Neutrophil (primary cell): ENCODE data around the gene ZNF385C.

Experiments
- H3K27ac ChIP-seq: fragments of 200-600 bp; sonication (generic); 2 replicates; pipeline ENCODE4 v1.5.1; 2016; ENCODE audit warnings: mild to moderate bottlenecking, moderate library complexity
- H3K27me3 ChIP-seq: fragments of 200-600 bp; sonication (generic); 2 replicates; pipeline ENCODE4 v1.6.0; 2016; ENCODE audit warnings: mild to moderate bottlenecking
- H3K36me3 ChIP-seq: fragments of 200-600 bp; sonication (generic); 2 replicates; pipeline ENCODE4 v1.5.1; 2017
- H3K4me1 ChIP-seq, 2 experiments: fragments of 200-600 bp in 1 of 2; sonication (generic) in 1 of 2; 1 replicate in 1 of 2; 2 replicates in 1 of 2; pipeline versions ENCODE4 v1.5.1 to v1.6.1; 2013 to 2016; ENCODE audit warnings: low read depth in 1 of 2, low read length in 1 of 2, mild to moderate bottlenecking in 1 of 2, moderate library complexity in 1 of 2; ENCODE audit not compliant: control insufficient read depth in 1 of 2, insufficient read depth in 1 of 2
- H3K4me3 ChIP-seq, 2 experiments: fragments of 200-600 bp in 1 of 2; sonication (generic) in 1 of 2; 1 replicate in 1 of 2; 2 replicates in 1 of 2; pipeline ENCODE4 v1.5.1; 2013 to 2016; ENCODE audit warnings: low read depth in 1 of 2, low read length in 1 of 2, mild to moderate bottlenecking in 1 of 2, moderate library complexity in 1 of 2
- H3K9me3 ChIP-seq: fragments of 200-600 bp; sonication (generic); 2 replicates; pipeline ENCODE4 v1.5.1; 2016
- TF ChIP-seq, protein P1 (sequence below): fragments of 200-600 bp; sonication (generic); IDR thresholded peaks from 2 replicates; pipeline ENCODE4 v1.5.1; 2016; ENCODE audit warnings: antibody characterized with exemption

Gene ZNF385C

DNA sequence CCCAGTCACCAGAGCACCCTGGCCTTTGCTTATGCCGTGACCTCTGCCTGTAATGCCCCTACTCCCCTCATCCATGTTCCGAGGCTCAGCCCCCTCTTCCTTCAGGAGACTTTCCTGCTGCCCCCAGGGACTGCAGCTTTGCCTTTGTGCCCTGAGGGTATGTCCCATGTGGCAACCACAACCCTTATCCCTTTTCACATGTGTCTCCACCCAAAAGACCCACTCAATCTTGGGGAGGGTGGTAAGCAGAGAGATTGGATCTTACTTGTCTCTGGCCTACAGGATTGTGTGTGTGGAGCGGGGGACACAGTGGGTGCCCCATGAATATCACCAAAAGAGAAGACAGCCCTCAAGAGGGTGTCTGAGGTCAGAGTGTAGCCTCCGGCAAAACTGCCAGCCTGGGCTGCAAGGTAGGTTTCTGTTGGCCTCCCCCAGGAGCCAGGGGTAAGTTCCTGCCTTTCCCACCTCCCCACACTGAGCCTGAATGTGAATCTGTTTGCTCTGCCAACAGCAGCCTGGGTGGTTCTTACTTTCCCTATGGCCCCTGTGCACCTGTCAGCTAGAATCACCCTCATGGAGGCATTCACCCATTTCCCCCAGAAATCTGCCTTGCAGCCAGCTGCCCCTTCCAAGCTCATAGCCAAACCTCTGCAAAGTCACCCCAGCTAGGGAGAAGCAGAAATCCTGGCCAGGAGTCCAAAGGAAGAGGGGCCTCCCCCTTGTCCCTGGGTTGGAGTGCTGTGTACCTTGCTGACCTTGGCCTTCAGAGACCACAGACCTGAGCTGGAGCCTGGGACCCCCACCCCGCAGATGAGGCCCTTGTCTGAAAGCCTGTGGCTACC is 36.4 kb downstream of the ZNF385C start:
- Histone ChIP-seq H3K4me1 (no peaks in the 10 kb centered on the region), H3K36me3 (no peaks in the 10 kb centered on the region)
- TF ChIP-seq, protein P1, sequence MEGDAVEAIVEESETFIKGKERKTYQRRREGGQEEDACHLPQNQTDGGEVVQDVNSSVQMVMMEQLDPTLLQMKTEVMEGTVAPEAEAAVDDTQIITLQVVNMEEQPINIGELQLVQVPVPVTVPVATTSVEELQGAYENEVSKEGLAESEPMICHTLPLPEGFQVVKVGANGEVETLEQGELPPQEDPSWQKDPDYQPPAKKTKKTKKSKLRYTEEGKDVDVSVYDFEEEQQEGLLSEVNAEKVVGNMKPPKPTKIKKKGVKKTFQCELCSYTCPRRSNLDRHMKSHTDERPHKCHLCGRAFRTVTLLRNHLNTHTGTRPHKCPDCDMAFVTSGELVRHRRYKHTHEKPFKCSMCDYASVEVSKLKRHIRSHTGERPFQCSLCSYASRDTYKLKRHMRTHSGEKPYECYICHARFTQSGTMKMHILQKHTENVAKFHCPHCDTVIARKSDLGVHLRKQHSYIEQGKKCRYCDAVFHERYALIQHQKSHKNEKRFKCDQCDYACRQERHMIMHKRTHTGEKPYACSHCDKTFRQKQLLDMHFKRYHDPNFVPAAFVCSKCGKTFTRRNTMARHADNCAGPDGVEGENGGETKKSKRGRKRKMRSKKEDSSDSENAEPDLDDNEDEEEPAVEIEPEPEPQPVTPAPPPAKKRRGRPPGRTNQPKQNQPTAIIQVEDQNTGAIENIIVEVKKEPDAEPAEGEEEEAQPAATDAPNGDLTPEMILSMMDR, result no peak

DNA sequence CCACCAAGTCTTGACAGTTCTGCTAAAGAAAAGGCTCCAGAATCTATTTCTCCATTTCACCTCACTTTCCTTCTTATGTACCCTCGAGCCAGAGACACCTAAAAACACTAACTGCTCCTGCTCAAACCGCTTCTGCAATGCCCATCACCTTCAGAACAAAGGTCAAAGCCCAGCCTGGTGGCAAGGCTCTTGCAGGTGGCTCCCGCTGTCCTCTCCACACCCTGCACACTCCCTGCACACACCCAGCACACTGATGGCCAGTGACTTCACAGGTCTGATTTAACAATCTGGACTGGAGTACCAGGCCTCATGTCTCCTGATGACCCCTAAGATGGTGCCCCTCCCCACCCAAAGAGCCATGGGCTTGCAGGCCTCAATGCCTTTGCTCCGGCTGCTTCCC is 38.0 kb downstream of the ZNF385C start:
- TF ChIP-seq, protein P1, result no peak
- no peak overlapping the region for H3K4me3 ChIP-seq
- no peaks in the 10 kb centered on the region for H3K36me3 ChIP-seq
- no peaks in the 10 kb centered on the region for H3K4me1 ChIP-seq
- no peaks in the 10 kb centered on the region for H3K9me3 ChIP-seq
- peaks cover 17% of the 10 kb centered on the region for H3K27me3 ChIP-seq
- no peak overlapping the region for H3K27ac ChIP-seq

More for the DNA sequence above, 36.4 kb downstream of the ZNF385C start:
- Histone ChIP-seq H3K27me3 (peaks cover 13% of the 10 kb centered on the region), H3K9me3 (no peaks in the 10 kb centered on the region), H3K4me3 (no peak overlapping the region), H3K27ac (no peak overlapping the region)

DNA sequence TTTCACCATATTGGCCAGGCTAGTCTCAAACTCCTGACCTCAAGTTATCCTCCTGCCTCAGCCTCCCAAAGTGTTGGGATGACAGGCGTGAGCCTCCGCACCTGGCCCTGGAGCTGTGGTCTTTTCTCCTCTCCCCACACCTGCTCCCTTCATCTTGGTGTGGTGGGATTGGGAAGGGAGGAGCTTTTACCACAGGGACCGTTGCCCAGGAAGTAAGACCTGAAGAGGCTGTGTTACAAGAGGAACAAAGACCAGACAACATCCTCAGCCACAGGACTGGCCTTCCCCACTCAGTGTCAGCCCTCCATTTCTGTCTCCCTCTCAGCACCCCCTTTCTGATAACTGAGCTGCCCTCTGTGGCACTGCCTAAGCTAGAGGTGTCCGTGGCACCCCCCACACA is 38.5 kb downstream of the ZNF385C start:
- Histone ChIP-seq H3K4me3 (no peak overlapping the region), H3K36me3 (no peaks in the 10 kb centered on the region)
- TF ChIP-seq, protein P1, result no peak

DNA sequence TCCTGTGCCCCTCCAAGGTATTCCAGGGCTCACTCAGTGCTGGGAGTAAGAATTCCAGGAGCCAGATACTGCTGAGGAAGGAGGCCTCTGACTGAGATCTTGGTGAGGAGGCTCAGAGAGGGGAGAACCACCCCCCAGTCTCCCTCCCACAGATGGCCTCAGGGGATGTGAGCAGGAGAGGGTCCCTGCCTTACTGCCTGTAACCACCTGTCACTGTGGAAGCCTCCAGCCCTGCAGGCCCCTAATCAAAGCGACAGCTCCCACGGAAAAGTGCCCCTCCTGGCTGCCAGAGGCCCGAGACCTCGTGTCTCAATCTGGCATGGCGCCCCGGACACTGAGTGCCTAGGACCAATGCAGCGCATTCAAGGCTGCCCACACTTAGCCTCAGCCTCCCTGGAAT is 40.2 kb downstream of the ZNF385C start:
- TF ChIP-seq, protein P1, result no peak
- H3K4me1 ChIP-seq, result no peaks in the 10 kb centered on the region
- no peaks in the 10 kb centered on the region for H3K9me3 ChIP-seq
- peaks cover 23% of the 10 kb centered on the region for H3K27me3 ChIP-seq
- H3K4me3 ChIP-seq, result no peak overlapping the region
- no peak overlapping the region for H3K27ac ChIP-seq
- no peaks in the 10 kb centered on the region for H3K36me3 ChIP-seq

More for the DNA sequence above, 38.5 kb downstream of the ZNF385C start:
- Histone ChIP-seq H3K9me3 (no peaks in the 10 kb centered on the region), H3K27me3 (peaks cover 20% of the 10 kb centered on the region), H3K4me1 (no peaks in the 10 kb centered on the region), H3K27ac (no peak overlapping the region)

DNA sequence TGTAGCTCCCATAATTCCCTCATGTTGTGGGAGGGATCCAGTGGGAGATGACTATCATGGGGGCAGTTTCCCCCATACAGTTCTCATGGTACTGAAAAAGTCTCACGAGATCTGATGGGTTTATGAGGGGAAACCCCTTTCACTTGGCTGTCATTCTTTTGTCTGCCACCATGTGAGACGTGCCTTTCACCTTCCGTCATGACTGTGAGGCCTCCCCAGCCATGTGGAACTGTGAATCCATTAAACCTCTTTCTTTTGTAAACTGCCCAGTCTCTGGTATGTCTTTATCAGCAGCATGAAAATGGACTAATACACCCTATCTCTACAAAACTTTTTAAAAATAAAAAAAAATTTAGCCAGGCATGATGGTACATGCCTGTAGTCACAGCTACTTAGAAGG is 41.6 kb downstream of the ZNF385C start:
- no peaks in the 10 kb centered on the region for H3K36me3 ChIP-seq
- no peak overlapping the region for H3K27ac ChIP-seq
- no peak overlapping the region for H3K4me3 ChIP-seq
- TF ChIP-seq, protein P1, result no peak
- no peaks in the 10 kb centered on the region for H3K9me3 ChIP-seq
- H3K27me3 ChIP-seq, result peaks cover 37% of the 10 kb centered on the region
- H3K4me1 ChIP-seq, result no peaks in the 10 kb centered on the region
